Measurements from ENCODE around the gene SWI5. TPM values are rescaled to one million over a fixed set of nuclear protein-coding genes. Genes with fewer than 3 reads are reported as not detected.

The SWI5 gene
- polyA plus RNA-seq, 3 donors = 14.4 to 18.0 (median 16.2) TPM

GRCh38 chr9:128257086-128257825 lies 18.8 kb upstream of the SWI5 start:
- H3K9me3 ChIP-seq (replicated peaks in 1 of 2; ENCODE audit: control insufficient read depth in 1 of 2, insufficient read depth in 1 of 2, low read length in 2 of 2) = no peaks in the 10 kb centered on the region
- H3K27me3 ChIP-seq (ENCODE audit: control insufficient read depth in 2 of 2, insufficient read depth in 2 of 2, low read length in 2 of 2) = no peaks in the 10 kb centered on the region
- H3K4me1 ChIP-seq (ENCODE audit: control insufficient read depth in 1 of 2, insufficient read depth in 2 of 2, low read length in 2 of 2) = no peaks in the 10 kb centered on the region
- Mint-ChIP-seq H3K4me3 (no peak overlapping the region), H3K27me3 (ENCODE audit: low read depth in 3 of 3) (peaks cover 0 to 5% (median 0%) of the 10 kb centered on the region in 3 donors), H3K4me1 (no peaks in the 10 kb centered on the region), H3K36me3 (peaks cover 46 to 63% of the 10 kb centered on the region in 2 donors), H3K27ac (peak overlapping the region in 2 of 7 donors; percentile 2 to 46), H3K9me3 (no peaks in the 10 kb centered on the region)
- intact Hi-C loops (cut with micrococcal nuclease) = no loop called here
- no peak overlapping the region for H3K4me3 ChIP-seq (replicated peaks in 1 of 3; ENCODE audit: low read depth in 2 of 3, low read length in 3 of 3)
- no peaks in the 10 kb centered on the region for H3K79me2 ChIP-seq (ENCODE audit: insufficient read depth, low read length)
- no peak overlapping the region for H2AFZ ChIP-seq (ENCODE audit: insufficient read depth, low read depth, low read length, poor library complexity, severe bottlenecking)
- peaks cover 54 to 56% of the 10 kb centered on the region in 2 donors for H3K36me3 ChIP-seq (replicated peaks in 1 of 2; ENCODE audit: control insufficient read depth in 1 of 2, insufficient read depth in 2 of 2, low read length in 2 of 2)
- no peaks in the 10 kb centered on the region for H4K20me1 ChIP-seq (ENCODE audit: insufficient read depth, low read length)
- H3K27ac ChIP-seq (ENCODE audit: low read depth in 1 of 2, low read length in 2 of 2) = no peak overlapping the region
- TF ChIP-seq CTCF (IDR thresholded peaks at IDR 0.05) = no peak
- 91% methylated on average over 18 of the region's 23 CpGs for WGBS (ENCODE audit: insufficient coverage)
- DNase-seq = no peak
- H3K9ac ChIP-seq (ENCODE audit: insufficient read depth, low read length, poor library complexity, severe bottlenecking) = no peak overlapping the region
- H3K4me2 ChIP-seq (replicated peaks; ENCODE audit: extremely low read depth, low read length, poor library complexity, severe bottlenecking) = no peak overlapping the region

- H3K27ac Mint-ChIP-seq = peak overlapping the region in 1 of 7 donors; percentile 2
- H3K36me3 Mint-ChIP-seq = peaks cover 52 to 70% of the 10 kb centered on the region in 2 donors
- Histone ChIP-seq H3K4me2 (replicated peaks; ENCODE audit: extremely low read depth, low read length, poor library complexity, severe bottlenecking) (no peak overlapping the region), H3K36me3 (replicated peaks in 1 of 2; ENCODE audit: control insufficient read depth in 1 of 2, insufficient read depth in 2 of 2, low read length in 2 of 2) (peaks cover 60 to 62% of the 10 kb centered on the region in 2 donors), H3K79me2 (ENCODE audit: insufficient read depth, low read length) (no peaks in the 10 kb centered on the region), H2AFZ (ENCODE audit: insufficient read depth, low read depth, low read length, poor library complexity, severe bottlenecking) (no peak overlapping the region), H3K27me3 (ENCODE audit: control insufficient read depth in 2 of 2, insufficient read depth in 2 of 2, low read length in 2 of 2) (no peaks in the 10 kb centered on the region), H3K9ac (ENCODE audit: insufficient read depth, low read length, poor library complexity, severe bottlenecking) (no peak overlapping the region), H3K27ac (ENCODE audit: low read depth in 1 of 2, low read length in 2 of 2) (no peak overlapping the region), H3K9me3 (replicated peaks in 1 of 2; ENCODE audit: control insufficient read depth in 1 of 2, insufficient read depth in 1 of 2, low read length in 2 of 2) (no peaks in the 10 kb centered on the region), H3K4me1 (ENCODE audit: control insufficient read depth in 1 of 2, insufficient read depth in 2 of 2, low read length in 2 of 2) (no peaks in the 10 kb centered on the region), H4K20me1 (ENCODE audit: insufficient read depth, low read length) (no peaks in the 10 kb centered on the region), H3K4me3 (replicated peaks in 1 of 3; ENCODE audit: low read depth in 2 of 3, low read length in 3 of 3) (no peak overlapping the region)
- H3K27me3 Mint-ChIP-seq (ENCODE audit: low read depth in 3 of 3) = peaks cover 0 to 4% (median 0%) of the 10 kb centered on the region in 3 donors
- no peak overlapping the region for H3K4me3 Mint-ChIP-seq
- DNase-seq = no peak
- no peaks in the 10 kb centered on the region for H3K9me3 Mint-ChIP-seq
- intact Hi-C loops (cut with micrococcal nuclease) = no loop called here
- H3K4me1 Mint-ChIP-seq = no peaks in the 10 kb centered on the region
- 99% methylated on average over 11 of the region's 11 CpGs for WGBS (ENCODE audit: insufficient coverage)
- no peak for TF ChIP-seq CTCF (IDR thresholded peaks at IDR 0.05)
Observed at GRCh38 chr9:128257907-128258306, 18.2 kb upstream of the SWI5 start.

Measured in CD14-positive monocyte (primary cell).